Smooth muscle cell (in vitro differentiated cells): Measurements from ENCODE around the gene PIP4K2A. TPM values are rescaled to one million over a fixed set of nuclear protein-coding genes. Genes with fewer than 3 reads are reported as not detected.

Source experiments
- DNase-seq: peaks from one replicate; lab custom pipeline; 2025; ENCODE audit not compliant: unreplicated experiment; lab: John Stamatoyannopoulos, UW
- H2AFZ ChIP-seq: fragments of 200-600 bp; sonication (generic); 2 replicates; pipeline ENCODE4 v1.6.0; 2016; ENCODE audit warnings: antibody characterized with exemption, low read depth, mild to moderate bottlenecking
- H3F3A ChIP-seq: fragments of 200-600 bp; sonication (generic); 2 replicates; pipeline ENCODE4 v1.6.0; 2017; ENCODE audit warnings: antibody characterized with exemption, low read depth
- H3K27ac ChIP-seq: fragments of 200-600 bp; sonication (generic); 2 replicates; pipeline ENCODE4 v1.5.1; 2016; ENCODE audit warnings: low read depth, mild to moderate bottlenecking
- H3K27me3 ChIP-seq: fragments of 200-600 bp; sonication (generic); 2 replicates; pipeline ENCODE4 v1.6.1; 2016; ENCODE audit warnings: low read depth, mild to moderate bottlenecking
- H3K36me3 ChIP-seq: fragments of 200-600 bp; sonication (generic); 2 replicates; pipeline ENCODE4 v1.5.1; 2016; ENCODE audit warnings: low read depth
- H3K4me1 ChIP-seq: fragments of 200-600 bp; sonication (generic); 2 replicates; pipeline ENCODE4 v1.5.1; 2016; ENCODE audit warnings: low read depth
- H3K4me2 ChIP-seq: fragments of 200-600 bp; sonication (generic); 2 replicates; pipeline ENCODE4 v1.6.0; 2016; ENCODE audit warnings: mild to moderate bottlenecking
- H3K4me3 ChIP-seq: fragments of 200-600 bp; sonication (generic); 2 replicates; pipeline ENCODE4 v1.5.1; 2016; ENCODE audit warnings: mild to moderate bottlenecking
- H3K79me2 ChIP-seq: fragments of 200-600 bp; sonication (generic); 2 replicates; pipeline ENCODE4 v1.6.0; 2016; ENCODE audit warnings: low read depth, mild to moderate bottlenecking
- H3K9ac ChIP-seq: fragments of 200-600 bp; sonication (generic); 2 replicates; pipeline ENCODE4 v1.6.0; 2016; ENCODE audit warnings: low read depth
- H3K9me3 ChIP-seq: fragments of 200-600 bp; sonication (generic); replicated peaks from 2 replicates; pipeline ENCODE4 v1.5.1; 2016; ENCODE audit warnings: low read depth
- H4K20me1 ChIP-seq: fragments of 200-600 bp; sonication (generic); 2 replicates; pipeline ENCODE4 v1.6.0; 2016; ENCODE audit warnings: low read depth
- CTCF ChIP-seq: fragments of 200-600 bp; sonication (generic); IDR thresholded peaks from 2 replicates; pipeline ENCODE4 v1.5.1; 2017; ENCODE audit warnings: borderline replicate concordance, mild to moderate bottlenecking, antibody characterized with exemption; ENCODE audit not compliant: insufficient read depth, poor library complexity, severe bottlenecking
- WGBS: methylation state at CpG from one replicate; pipeline ENCODE4 v1.1.7; 2016; ENCODE audit warnings: low lambda C conversion rate; 5-methylcytosine and 5-hydroxymethylcytosine counted together
- polyA plus RNA-seq: library from polyadenylated mRNA; unstranded; fragments of >200 nt; fragmentation: Nextera tagmentation; extraction: Ambion mirVana; gene quantifications from 2 replicates; pipeline ENCODE4 v1.2.1, GENCODE V29; 2016
- total RNA-seq: library from RNA; depleted of rRNA; stranded (reverse); fragments of >200 nt; gene quantifications from 2 replicates; pipeline ENCODE4 v1.2.3, GENCODE V29; 2014

The PIP4K2A gene
- total and polyA plus RNA-seq, 2 experiments from 2014 or later: 7.5 to 8.9 TPM

GRCh38 chr10:22495396-22495795 lies 219.0 kb downstream of the PIP4K2A start:
- no peak overlapping the region for H3K4me2 ChIP-seq
- H3K27me3 ChIP-seq: peaks cover 59% of the 10 kb centered on the region
- 98% methylated on average over 3 of the region's 3 CpGs for WGBS
- no peak overlapping the region for H3K27ac ChIP-seq
- no peaks in the 10 kb centered on the region for H3K9me3 ChIP-seq
- no peaks in the 10 kb centered on the region for H3K4me1 ChIP-seq
- no peak for DNase-seq
- no peak overlapping the region for H3K4me3 ChIP-seq
- H4K20me1 ChIP-seq: no peaks in the 10 kb centered on the region
- H3F3A ChIP-seq: no peaks in the 10 kb centered on the region
- H3K36me3 ChIP-seq: no peaks in the 10 kb centered on the region
- no peak overlapping the region for H2AFZ ChIP-seq
- TF ChIP-seq CTCF: no peak
- H3K9ac ChIP-seq: no peak overlapping the region
- H3K79me2 ChIP-seq: no peaks in the 10 kb centered on the region

GRCh38 chr10:22494007-22494406 lies 220.4 kb downstream of the PIP4K2A start:
- Histone ChIP-seq H3F3A (no peaks in the 10 kb centered on the region), H3K27me3 (peaks cover 48% of the 10 kb centered on the region), H2AFZ (no peak overlapping the region), H4K20me1 (no peaks in the 10 kb centered on the region), H3K4me3 (no peak overlapping the region), H3K9me3 (no peaks in the 10 kb centered on the region), H3K4me2 (no peak overlapping the region), H3K79me2 (no peaks in the 10 kb centered on the region), H3K9ac (no peak overlapping the region), H3K27ac (no peak overlapping the region), H3K4me1 (no peaks in the 10 kb centered on the region), H3K36me3 (no peaks in the 10 kb centered on the region)
- DNase-seq: no peak
- WGBS: 53% methylated on average over 3 of the region's 3 CpGs
- TF ChIP-seq CTCF: no peak

- no peaks in the 10 kb centered on the region for H3K4me1 ChIP-seq
- WGBS: 85% methylated on average over 2 of the region's 2 CpGs
- no peak overlapping the region for H3K27ac ChIP-seq
- no peak overlapping the region for H3K4me2 ChIP-seq
- H3K36me3 ChIP-seq: no peaks in the 10 kb centered on the region
- H3K79me2 ChIP-seq: no peaks in the 10 kb centered on the region
- H4K20me1 ChIP-seq: no peaks in the 10 kb centered on the region
- no peak overlapping the region for H2AFZ ChIP-seq
- peaks cover 29% of the 10 kb centered on the region for H3K27me3 ChIP-seq
- H3K9ac ChIP-seq: no peak overlapping the region
- no peak for TF ChIP-seq CTCF
- DNase-seq: no peak
- H3K9me3 ChIP-seq: no peaks in the 10 kb centered on the region
- H3F3A ChIP-seq: no peaks in the 10 kb centered on the region
- no peak overlapping the region for H3K4me3 ChIP-seq
These were observed 222.3 kb downstream of the PIP4K2A start for GRCh38 chr10:22491931-22492615.

GRCh38 chr10:22491480-22491879 lies 222.9 kb downstream of the PIP4K2A start:
- no peak for DNase-seq
- H3K27ac ChIP-seq: no peak overlapping the region
- TF ChIP-seq CTCF: no peak
- no peaks in the 10 kb centered on the region for H3K9me3 ChIP-seq
- H3K4me3 ChIP-seq: no peak overlapping the region
- no peak overlapping the region for H3K9ac ChIP-seq
- no peaks in the 10 kb centered on the region for H4K20me1 ChIP-seq
- 94% methylated on average over 3 of the region's 3 CpGs for WGBS
- H3K79me2 ChIP-seq: no peaks in the 10 kb centered on the region
- peaks cover 23% of the 10 kb centered on the region for H3K27me3 ChIP-seq
- H3K4me1 ChIP-seq: no peaks in the 10 kb centered on the region
- H3F3A ChIP-seq: no peaks in the 10 kb centered on the region
- H3K4me2 ChIP-seq: no peak overlapping the region
- H2AFZ ChIP-seq: no peak overlapping the region
- no peaks in the 10 kb centered on the region for H3K36me3 ChIP-seq
